ENCODE data around the gene BACH2. TPM values are rescaled to one million over a fixed set of nuclear protein-coding genes. Genes with fewer than 3 reads are reported as not detected.
A peak's percentile ranks its signal among the peaks of the same experiment; 100 is the strongest.
"Not testable (repeated sequence)": the region's sequence is repeated elsewhere in the genome, so short reads cannot be mapped to it uniquely, and the experiment has no call there.

The BACH2 gene
- total RNA-seq, 2 donors from 2014 or later: 53.7 to 69.9 TPM

- Mint-ChIP-seq H3K36me3 (ENCODE audit: low read depth) (peaks cover 2% of the 10 kb centered on the region), H3K27ac (peak overlapping the region; percentile 97), H3K4me3 (peak overlapping the region; percentile 94), H3K4me1 (peaks cover 35% of the 10 kb centered on the region), H3K27me3 (no peaks in the 10 kb centered on the region)
- no peaks in the 10 kb centered on the region for H3K9me3 ChIP-seq (ENCODE audit: control insufficient read depth, low read length, poor library complexity, severe bottlenecking)
- DNase-seq: peak in 1 of 3 donors; percentile 10
- peak; percentile 46 for ATAC-seq
These were observed 12.2 kb downstream of the BACH2 start for GRCh38 chr6:90284236-90285041.

DNA sequence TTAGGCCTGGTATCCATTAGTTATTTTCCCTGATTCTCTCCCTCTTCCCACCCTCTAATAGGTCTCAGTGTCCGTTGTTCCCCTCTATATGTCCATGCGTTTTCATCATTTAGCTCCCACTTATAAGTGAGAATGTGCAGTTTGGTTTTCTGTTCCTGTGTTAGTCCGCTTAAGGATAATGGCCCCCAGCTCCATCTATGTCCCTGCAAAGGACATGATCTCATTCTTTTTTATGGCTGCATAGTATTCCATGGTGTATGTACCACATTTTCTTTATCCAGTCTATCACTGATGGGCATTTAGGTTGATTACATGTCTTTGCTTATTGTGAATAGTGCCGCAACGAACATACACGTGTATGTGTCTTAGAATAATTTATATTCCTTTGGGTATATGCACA is 14.4 kb downstream of the BACH2 start:
- DNase-seq; ATAC-seq; H3K27me3 Mint-ChIP-seq; H3K36me3 Mint-ChIP-seq (ENCODE audit: low read depth); H3K9me3 ChIP-seq (ENCODE audit: control insufficient read depth, low read length, poor library complexity, severe bottlenecking); H3K4me3 Mint-ChIP-seq: not testable (repeated sequence)
- H3K27ac Mint-ChIP-seq: peak overlapping the region; percentile 24
- peaks cover 37% of the 10 kb centered on the region for H3K4me1 Mint-ChIP-seq

GRCh38 chr6:90278129-90278528 is 18.5 kb downstream of the BACH2 start:
- Mint-ChIP-seq H3K4me1 (peaks cover 30% of the 10 kb centered on the region), H3K27ac (peak overlapping the region; percentile 97), H3K36me3 (ENCODE audit: low read depth) (no peaks in the 10 kb centered on the region), H3K27me3 (no peaks in the 10 kb centered on the region), H3K4me3 (no peak overlapping the region)
- no peaks in the 10 kb centered on the region for H3K9me3 ChIP-seq (ENCODE audit: control insufficient read depth, low read length, poor library complexity, severe bottlenecking)
- DNase-seq (no peak), ATAC-seq (no peak)

DNA sequence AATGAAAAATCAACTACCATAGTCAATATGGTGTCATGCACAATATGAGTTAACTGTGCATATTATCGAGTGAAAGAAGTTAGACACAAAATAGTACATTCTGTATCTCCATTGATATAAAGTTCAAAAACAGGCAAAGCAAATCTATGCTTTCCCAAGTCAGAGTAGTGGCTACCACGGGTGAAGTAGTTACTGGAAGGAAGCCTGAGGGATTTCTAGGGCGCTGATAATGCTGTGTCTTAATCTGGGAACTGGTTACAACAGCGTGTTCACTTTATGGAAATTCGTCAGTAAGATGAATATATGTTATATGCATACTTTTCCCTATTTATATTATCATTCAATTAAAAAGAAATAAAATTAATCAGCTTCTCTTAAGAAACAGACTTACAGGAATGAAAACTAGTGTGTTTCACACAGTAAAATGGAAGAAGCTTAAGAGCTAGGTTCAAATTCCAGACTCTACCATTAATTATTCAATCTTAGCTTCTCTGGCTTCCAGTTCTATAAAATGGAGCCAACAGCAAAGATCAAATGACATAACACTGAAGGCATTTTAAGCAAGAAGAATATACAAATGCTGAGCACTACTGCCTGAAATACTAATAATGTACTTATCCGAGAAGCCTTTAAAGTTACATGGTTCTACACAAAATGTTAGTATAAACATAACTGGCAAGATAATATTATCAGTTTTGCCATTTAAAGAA is 19.2 kb downstream of the BACH2 start:
- H3K27me3 Mint-ChIP-seq: no peaks in the 10 kb centered on the region
- no peaks in the 10 kb centered on the region for H3K36me3 Mint-ChIP-seq (ENCODE audit: low read depth)
- peak overlapping the region; percentile 97 for H3K27ac Mint-ChIP-seq
- H3K4me1 Mint-ChIP-seq: peaks cover 34% of the 10 kb centered on the region
- no peaks in the 10 kb centered on the region for H3K9me3 ChIP-seq (ENCODE audit: control insufficient read depth, low read length, poor library complexity, severe bottlenecking)
- DNase-seq: no peak
- no peak for ATAC-seq
- no peak overlapping the region for H3K4me3 Mint-ChIP-seq

DNA sequence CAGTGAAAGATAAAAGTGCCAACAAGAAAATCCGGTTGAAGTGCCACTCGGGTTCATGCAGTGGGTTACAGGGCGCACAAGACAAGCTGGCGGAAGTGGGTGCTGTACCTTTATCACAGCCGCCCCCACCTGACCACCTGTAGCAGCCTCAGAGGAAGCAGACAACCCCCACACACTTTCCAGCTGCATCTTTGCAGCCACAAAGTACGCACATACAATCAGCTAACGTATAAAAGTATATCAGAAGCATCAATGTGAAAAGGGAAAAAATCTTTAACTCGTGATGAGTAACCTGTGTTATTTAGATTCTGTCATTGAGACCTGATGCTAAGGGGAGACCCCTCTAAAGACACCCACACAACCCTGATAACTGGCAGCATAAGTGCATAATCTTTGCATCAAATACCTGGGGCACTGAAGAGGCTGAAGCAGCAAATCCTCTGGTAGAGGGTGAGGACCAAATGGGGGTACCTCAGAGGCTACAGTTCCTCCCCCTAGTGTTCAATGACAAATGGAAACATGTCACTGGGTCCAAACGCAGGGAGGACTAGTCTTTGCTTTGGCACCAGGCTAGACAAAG is 22.1 kb downstream of the BACH2 start:
- H3K9me3 ChIP-seq (ENCODE audit: control insufficient read depth, low read length, poor library complexity, severe bottlenecking): peaks cover 3% of the 10 kb centered on the region
- peak overlapping the region; percentile 72 for H3K4me3 Mint-ChIP-seq
- H3K4me1 Mint-ChIP-seq: peaks cover 40% of the 10 kb centered on the region
- ATAC-seq: peak; percentile 96
- DNase-seq: peak; percentile 60 to 83 (median 74)
- no peaks in the 10 kb centered on the region for H3K27me3 Mint-ChIP-seq
- no peaks in the 10 kb centered on the region for H3K36me3 Mint-ChIP-seq (ENCODE audit: low read depth)
- peak overlapping the region; percentile 97 for H3K27ac Mint-ChIP-seq

DNA sequence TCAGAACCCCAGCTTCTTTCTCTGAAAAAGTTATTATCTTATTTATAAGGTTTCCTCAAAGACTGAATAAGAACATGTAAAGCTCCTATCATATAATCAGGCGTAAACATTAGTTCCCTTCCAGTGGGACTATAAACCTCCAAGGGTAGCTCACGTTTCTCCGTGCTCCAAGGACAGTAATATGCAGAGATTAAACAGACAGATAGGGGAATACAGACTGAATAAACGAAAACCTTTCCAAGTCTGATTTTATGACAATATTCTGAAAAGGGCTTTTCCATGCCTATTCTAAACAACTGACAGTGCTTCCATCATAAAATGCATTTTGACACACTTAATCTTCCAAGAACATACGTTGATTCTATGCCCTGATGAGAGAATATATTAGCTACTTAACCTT is 22.8 kb downstream of the BACH2 start:
- no peak for DNase-seq
- H3K36me3 Mint-ChIP-seq (ENCODE audit: low read depth): no peaks in the 10 kb centered on the region
- H3K4me3 Mint-ChIP-seq: peak overlapping the region; percentile 72
- no peaks in the 10 kb centered on the region for H3K27me3 Mint-ChIP-seq
- H3K27ac Mint-ChIP-seq: peak overlapping the region; percentile 97
- no peak for ATAC-seq
- H3K4me1 Mint-ChIP-seq: peaks cover 43% of the 10 kb centered on the region
- peaks cover 3% of the 10 kb centered on the region for H3K9me3 ChIP-seq (ENCODE audit: control insufficient read depth, low read length, poor library complexity, severe bottlenecking)

DNA sequence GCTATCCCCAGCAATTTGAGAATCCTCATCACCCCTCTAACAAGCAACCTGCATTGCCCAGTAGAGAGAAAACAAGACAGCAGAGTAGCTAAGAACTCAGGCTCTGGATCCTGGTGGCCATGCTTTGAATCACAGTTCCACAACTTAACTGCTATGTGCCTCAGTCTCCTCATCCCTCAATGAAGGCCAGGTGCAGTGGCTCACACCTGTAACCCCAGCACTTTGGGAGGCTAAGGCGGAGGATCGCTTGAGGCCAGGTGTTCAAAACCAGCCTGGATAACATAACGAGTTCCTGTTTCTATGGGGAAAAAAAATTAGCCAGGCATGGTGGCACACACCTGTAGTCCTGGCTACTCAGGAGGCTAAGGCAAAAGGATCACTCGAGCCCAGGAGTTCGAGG is 23.7 kb downstream of the BACH2 start:
- no peak for ATAC-seq
- Mint-ChIP-seq H3K4me1 (peaks cover 43% of the 10 kb centered on the region), H3K27ac (peak overlapping the region; percentile 97)

DNA sequence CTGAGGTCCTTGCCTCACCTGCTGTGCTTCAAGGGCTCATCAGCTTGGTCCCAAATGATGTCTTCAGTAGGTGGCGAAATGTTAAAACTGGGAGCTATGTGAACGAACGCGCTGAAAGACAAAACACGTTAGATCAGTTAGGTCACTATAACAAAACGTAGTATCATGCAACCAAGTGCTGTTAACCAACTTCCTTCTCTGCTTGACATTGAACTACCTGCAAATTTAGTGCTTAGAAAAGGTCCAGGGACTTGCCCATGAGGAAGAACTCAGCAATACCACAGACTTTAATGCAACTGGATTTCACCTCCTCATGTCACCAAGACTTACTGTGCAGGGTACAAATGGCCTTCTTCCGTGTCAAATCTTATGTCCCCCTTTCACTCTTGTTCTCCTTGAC is 24.8 kb downstream of the BACH2 start:
- DNase-seq (no peak), ATAC-seq (no peak)
- H3K4me1 Mint-ChIP-seq: peaks cover 50% of the 10 kb centered on the region
- no peaks in the 10 kb centered on the region for H3K27me3 Mint-ChIP-seq
- no peaks in the 10 kb centered on the region for H3K36me3 Mint-ChIP-seq (ENCODE audit: low read depth)
- peak overlapping the region; percentile 97 for H3K27ac Mint-ChIP-seq
- peak overlapping the region; percentile 37 for H3K4me3 Mint-ChIP-seq
- peaks cover 3% of the 10 kb centered on the region for H3K9me3 ChIP-seq (ENCODE audit: control insufficient read depth, low read length, poor library complexity, severe bottlenecking)

More for the DNA sequence above, 23.7 kb downstream of the BACH2 start:
- DNase-seq: no peak
- Mint-ChIP-seq H3K36me3 (ENCODE audit: low read depth) (no peaks in the 10 kb centered on the region), H3K4me3 (no peak overlapping the region), H3K27me3 (no peaks in the 10 kb centered on the region)
- H3K9me3 ChIP-seq (ENCODE audit: control insufficient read depth, low read length, poor library complexity, severe bottlenecking): peaks cover 3% of the 10 kb centered on the region

DNA sequence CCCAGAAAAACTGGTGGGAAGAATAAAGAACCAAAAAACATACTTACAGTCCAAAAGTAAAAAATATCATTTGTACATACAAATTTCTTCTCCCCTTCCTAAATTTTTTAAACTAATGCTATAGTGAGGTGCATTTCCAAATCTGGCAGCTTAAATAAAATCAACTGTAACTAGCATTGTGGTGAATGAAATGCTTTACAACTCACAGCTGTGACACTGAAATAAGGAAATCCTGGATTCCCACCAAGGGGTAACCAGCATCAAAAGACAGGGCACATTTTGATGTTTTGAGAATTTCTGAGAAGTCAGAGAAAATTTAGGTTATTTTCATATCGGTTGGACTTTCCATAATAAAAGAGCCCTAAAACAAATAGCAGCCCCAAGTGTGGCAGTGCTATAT is 27.3 kb downstream of the BACH2 start:
- peaks cover 3% of the 10 kb centered on the region for H3K9me3 ChIP-seq (ENCODE audit: control insufficient read depth, low read length, poor library complexity, severe bottlenecking)
- Mint-ChIP-seq H3K27ac (peak overlapping the region; percentile 86), H3K36me3 (ENCODE audit: low read depth) (no peaks in the 10 kb centered on the region), H3K4me1 (peaks cover 50% of the 10 kb centered on the region), H3K4me3 (peak overlapping the region; percentile 31), H3K27me3 (no peaks in the 10 kb centered on the region)
- DNase-seq (no peak), ATAC-seq (no peak)

DNA sequence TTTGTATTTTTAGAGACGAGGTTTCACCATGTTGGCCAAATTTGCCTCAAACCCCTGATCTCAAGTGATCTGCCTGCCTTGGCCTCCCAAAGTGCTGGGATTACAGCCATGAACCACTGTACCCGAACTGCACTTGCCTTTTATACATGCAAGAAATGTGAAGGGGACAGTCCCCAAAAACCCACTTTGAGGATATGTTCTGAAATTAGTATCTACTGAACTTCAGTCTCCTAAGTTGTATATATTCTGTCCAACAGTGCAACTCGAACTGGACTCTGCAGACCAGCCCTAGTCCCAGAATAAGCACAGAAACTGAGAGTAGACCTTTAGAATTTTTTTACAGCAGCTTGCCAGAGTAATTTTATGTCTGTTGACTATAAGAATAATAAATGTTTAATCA is 28.5 kb downstream of the BACH2 start:
- Mint-ChIP-seq H3K27ac (peak overlapping the region; percentile 86), H3K4me3 (peak overlapping the region; percentile 56), H3K4me1 (peaks cover 47% of the 10 kb centered on the region), H3K27me3 (no peaks in the 10 kb centered on the region), H3K36me3 (ENCODE audit: low read depth) (no peaks in the 10 kb centered on the region)
- DNase-seq (no peak), ATAC-seq (no peak)
- H3K9me3 ChIP-seq (ENCODE audit: control insufficient read depth, low read length, poor library complexity, severe bottlenecking): peaks cover 3% of the 10 kb centered on the region

DNA sequence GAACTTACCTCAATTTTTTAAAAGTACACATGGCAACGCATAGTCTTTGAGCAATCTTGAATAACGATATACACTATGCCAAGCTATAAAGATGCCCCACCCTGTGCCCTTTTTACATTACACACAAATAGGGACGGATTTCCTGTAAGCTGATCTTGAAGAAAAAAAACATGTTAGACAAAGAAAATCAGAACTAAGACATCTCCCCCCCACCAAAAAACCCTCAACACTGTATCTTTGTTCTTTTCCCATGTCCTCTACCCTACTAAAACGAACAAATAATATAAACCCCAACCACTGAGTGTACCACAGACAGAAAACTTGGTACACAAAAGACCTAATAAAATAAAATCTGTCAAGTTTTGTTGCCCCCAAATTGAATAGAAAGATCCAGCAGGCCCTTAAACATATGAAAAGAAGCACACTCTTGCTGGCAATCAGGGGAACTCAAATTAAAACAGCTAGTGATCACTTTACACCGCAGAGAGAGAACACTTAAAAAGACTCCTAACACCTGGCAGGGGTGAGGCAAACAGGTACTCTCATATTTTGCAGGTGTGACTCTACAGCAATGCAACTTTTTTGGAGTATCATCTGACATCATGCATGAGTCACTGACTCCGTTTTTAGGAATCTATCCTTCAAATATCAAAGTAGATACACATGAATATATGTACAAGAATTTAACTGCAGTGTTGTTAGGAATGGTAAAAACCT is 29.6 kb downstream of the BACH2 start:
- Mint-ChIP-seq H3K27me3 (no peaks in the 10 kb centered on the region), H3K4me1 (peaks cover 39% of the 10 kb centered on the region), H3K27ac (peak overlapping the region; percentile 86), H3K36me3 (ENCODE audit: low read depth) (no peaks in the 10 kb centered on the region), H3K4me3 (peak overlapping the region; percentile 49)
- ATAC-seq (peak; percentile 62), DNase-seq (no peak)
- H3K9me3 ChIP-seq (ENCODE audit: control insufficient read depth, low read length, poor library complexity, severe bottlenecking): peaks cover 3% of the 10 kb centered on the region

DNA sequence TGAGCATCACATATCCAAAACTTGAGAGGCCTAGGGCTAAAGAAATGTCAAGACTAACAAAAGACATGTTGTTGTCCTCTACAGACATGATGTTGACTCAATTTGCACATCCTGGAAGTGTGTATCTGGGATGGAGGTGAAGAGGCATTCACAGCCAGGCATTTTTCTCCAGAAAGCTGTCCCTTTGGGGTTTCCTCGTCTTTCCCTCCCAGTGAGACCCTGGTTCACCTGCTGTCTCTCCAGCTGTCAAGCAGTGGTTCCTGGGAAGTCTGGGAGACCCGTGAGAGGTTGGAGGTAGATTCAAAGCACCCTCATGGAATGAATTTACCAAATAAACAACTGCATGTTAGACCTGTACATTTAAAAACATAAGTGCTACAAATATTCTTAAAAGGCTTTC is 32.1 kb downstream of the BACH2 start:
- Mint-ChIP-seq H3K4me3 (no peak overlapping the region), H3K27ac (peak overlapping the region; percentile 74), H3K27me3 (no peaks in the 10 kb centered on the region), H3K4me1 (peaks cover 33% of the 10 kb centered on the region), H3K36me3 (ENCODE audit: low read depth) (peaks cover 2% of the 10 kb centered on the region)
- DNase-seq: no peak
- ATAC-seq: no peak
- H3K9me3 ChIP-seq (ENCODE audit: control insufficient read depth, low read length, poor library complexity, severe bottlenecking): no peaks in the 10 kb centered on the region

- H3K4me3 Mint-ChIP-seq: peak overlapping the region; percentile 2
- peaks cover 31% of the 10 kb centered on the region for H3K4me1 Mint-ChIP-seq
- H3K27me3 Mint-ChIP-seq: no peaks in the 10 kb centered on the region
- no peaks in the 10 kb centered on the region for H3K9me3 ChIP-seq (ENCODE audit: control insufficient read depth, low read length, poor library complexity, severe bottlenecking)
- DNase-seq: no peak
- no peak for ATAC-seq
- H3K27ac Mint-ChIP-seq: no peak overlapping the region
- H3K36me3 Mint-ChIP-seq (ENCODE audit: low read depth): peaks cover 2% of the 10 kb centered on the region
These were observed 33.0 kb downstream of the BACH2 start for GRCh38 chr6:90263633-90264032.

Data from T-helper 17 cell (primary cell).